ENCODE data around the gene ARHGAP15. TPM values are rescaled to one million over a fixed set of nuclear protein-coding genes. Genes with fewer than 3 reads are reported as not detected.

Gene ARHGAP15
- total RNA-seq, 2 experiments from 2014 or later, result 71.3 to 72.8 TPM

DNA sequence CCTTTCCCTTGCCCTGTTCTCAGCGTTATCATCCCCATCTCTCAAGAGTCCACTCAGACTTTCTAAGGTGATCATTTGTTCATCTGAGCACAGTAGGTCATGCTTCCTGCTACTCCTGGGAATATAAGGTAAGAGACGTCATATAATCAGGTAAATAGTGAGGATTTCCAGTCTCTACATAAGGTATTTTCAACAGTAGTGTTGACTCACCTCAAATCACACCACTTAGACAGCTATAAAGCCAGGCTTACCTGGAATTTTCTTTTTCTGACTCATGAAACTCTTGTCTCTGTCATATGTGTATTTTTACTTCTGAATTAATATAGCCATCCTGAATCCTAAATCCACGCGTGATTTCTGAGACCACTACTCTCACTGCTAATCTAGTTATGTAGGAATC, 443.2 kb downstream of the ARHGAP15 start:
- no peak for ATAC-seq

DNA sequence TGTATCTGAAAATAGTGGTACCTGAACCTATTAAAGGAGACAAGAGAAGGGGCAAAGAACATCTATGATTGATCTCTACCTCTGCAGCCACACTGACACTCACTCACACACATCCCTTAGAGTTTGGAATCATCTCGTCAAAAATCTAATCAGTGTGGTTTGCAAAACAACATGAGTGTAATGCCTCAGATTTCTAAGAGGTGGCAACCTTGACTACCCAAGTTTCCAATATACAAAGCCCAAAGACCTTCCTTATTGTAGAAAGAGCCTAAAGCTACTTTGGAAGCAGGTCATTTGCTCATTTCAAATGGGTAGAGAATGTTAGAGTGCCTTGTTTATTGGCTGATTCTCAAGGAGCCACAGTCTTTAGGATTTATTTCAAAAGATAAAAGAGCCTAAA, 444.9 kb downstream of the ARHGAP15 start:
- H3K4me1 Mint-ChIP-seq (ENCODE audit: low read depth), result peaks cover 10% of the 10 kb centered on the region
- H3K27me3 Mint-ChIP-seq, result no peaks in the 10 kb centered on the region
- H3K9me3 Mint-ChIP-seq, result no peaks in the 10 kb centered on the region
- peaks cover 17% of the 10 kb centered on the region for H3K36me3 Mint-ChIP-seq (ENCODE audit: low read depth)
- no peak overlapping the region for H3K4me3 Mint-ChIP-seq
- ATAC-seq, result no peak
- intact Hi-C loops (cut with micrococcal nuclease), result no loop called here
- DNase-seq, result no peak
- no peak overlapping the region for H3K27ac Mint-ChIP-seq
- ChIA-PET CTCF (interaction anchor here (0.8 kb wide), 1 partner anchor 10 kb away, joined by 5 read pairs; no protein-coding TSS in a partner anchor), POLR2A (no interaction called here)
- TF ChIP-seq, protein P1, sequence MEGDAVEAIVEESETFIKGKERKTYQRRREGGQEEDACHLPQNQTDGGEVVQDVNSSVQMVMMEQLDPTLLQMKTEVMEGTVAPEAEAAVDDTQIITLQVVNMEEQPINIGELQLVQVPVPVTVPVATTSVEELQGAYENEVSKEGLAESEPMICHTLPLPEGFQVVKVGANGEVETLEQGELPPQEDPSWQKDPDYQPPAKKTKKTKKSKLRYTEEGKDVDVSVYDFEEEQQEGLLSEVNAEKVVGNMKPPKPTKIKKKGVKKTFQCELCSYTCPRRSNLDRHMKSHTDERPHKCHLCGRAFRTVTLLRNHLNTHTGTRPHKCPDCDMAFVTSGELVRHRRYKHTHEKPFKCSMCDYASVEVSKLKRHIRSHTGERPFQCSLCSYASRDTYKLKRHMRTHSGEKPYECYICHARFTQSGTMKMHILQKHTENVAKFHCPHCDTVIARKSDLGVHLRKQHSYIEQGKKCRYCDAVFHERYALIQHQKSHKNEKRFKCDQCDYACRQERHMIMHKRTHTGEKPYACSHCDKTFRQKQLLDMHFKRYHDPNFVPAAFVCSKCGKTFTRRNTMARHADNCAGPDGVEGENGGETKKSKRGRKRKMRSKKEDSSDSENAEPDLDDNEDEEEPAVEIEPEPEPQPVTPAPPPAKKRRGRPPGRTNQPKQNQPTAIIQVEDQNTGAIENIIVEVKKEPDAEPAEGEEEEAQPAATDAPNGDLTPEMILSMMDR (IDR thresholded peaks at IDR 0.05), result no peak

More for the DNA sequence above, 443.2 kb downstream of the ARHGAP15 start:
- Mint-ChIP-seq H3K27ac (peak overlapping the region; percentile 4), H3K27me3 (no peaks in the 10 kb centered on the region), H3K36me3 (ENCODE audit: low read depth) (peaks cover 29% of the 10 kb centered on the region), H3K4me1 (ENCODE audit: low read depth) (peaks cover 12% of the 10 kb centered on the region), H3K9me3 (peaks cover 1% of the 10 kb centered on the region), H3K4me3 (no peak overlapping the region)
- TF ChIP-seq, protein P1 (IDR thresholded peaks at IDR 0.05), result no peak
- ChIA-PET CTCF (no interaction called here), POLR2A (no interaction called here)
- no peak for DNase-seq
- intact Hi-C loops (cut with micrococcal nuclease), result no loop called here

DNA sequence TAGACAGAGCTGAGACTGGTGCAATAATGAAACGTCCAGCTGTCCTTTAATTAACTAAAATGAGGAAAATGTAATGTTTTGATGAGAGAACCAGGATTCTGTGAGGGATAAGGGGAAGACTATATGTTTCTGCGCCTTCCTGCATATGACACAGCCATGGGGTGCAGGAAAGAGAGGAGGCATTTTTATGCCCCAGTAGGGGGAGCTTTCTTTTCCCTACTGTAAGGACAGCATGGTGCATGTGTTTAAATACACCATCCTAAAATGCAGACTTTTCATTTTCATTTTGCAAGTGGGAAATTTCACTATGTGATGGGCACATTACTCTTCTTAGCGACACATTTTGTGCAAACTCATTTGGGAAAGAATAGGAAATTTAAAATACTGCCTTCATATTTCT, 446.1 kb downstream of the ARHGAP15 start:
- no peak for DNase-seq
- no peak for ATAC-seq
- Mint-ChIP-seq H3K9me3 (no peaks in the 10 kb centered on the region), H3K4me1 (ENCODE audit: low read depth) (peaks cover 13% of the 10 kb centered on the region), H3K4me3 (no peak overlapping the region), H3K27ac (no peak overlapping the region), H3K36me3 (ENCODE audit: low read depth) (peaks cover 18% of the 10 kb centered on the region), H3K27me3 (no peaks in the 10 kb centered on the region)
- ChIA-PET POLR2A (no interaction called here), CTCF (interaction anchor here (1.2 kb wide), 1 partner anchor 10 kb away, joined by 3 read pairs; no protein-coding TSS in a partner anchor)
- TF ChIP-seq, protein P1 (IDR thresholded peaks at IDR 0.05), result no peak
- intact Hi-C loops (cut with micrococcal nuclease), result no loop called here

DNA sequence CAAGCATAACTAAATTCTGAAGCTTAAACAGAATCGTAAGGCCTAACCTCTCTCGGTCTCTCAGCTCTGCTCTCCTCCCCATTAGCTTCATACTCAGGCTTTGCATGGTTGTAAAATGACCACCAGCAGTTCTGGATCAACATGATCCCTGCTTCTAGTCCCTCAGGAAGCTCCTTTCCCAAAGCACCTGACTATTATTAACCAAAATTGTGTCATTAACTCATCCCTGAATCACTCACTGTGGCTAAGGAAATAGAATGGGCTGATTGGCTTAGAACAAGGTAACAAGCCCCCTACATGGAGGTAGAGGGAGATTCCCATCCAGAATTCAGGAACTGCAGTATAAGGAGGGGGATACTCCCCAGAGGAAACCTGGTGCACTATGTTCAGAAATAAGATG, 448.3 kb downstream of the ARHGAP15 start:
- no peaks in the 10 kb centered on the region for H3K27me3 Mint-ChIP-seq
- no peak overlapping the region for H3K27ac Mint-ChIP-seq
- H3K9me3 Mint-ChIP-seq, result no peaks in the 10 kb centered on the region
- peaks cover 25% of the 10 kb centered on the region for H3K36me3 Mint-ChIP-seq (ENCODE audit: low read depth)
- H3K4me1 Mint-ChIP-seq (ENCODE audit: low read depth), result peaks cover 25% of the 10 kb centered on the region
- H3K4me3 Mint-ChIP-seq, result no peak overlapping the region
- ChIA-PET POLR2A (interaction anchor here (0.5 kb wide), 1 partner anchor 16 kb away, joined by 4 read pairs; no protein-coding TSS in a partner anchor), CTCF (no interaction called here)
- TF ChIP-seq, protein P1 (IDR thresholded peaks at IDR 0.05), result no peak
- intact Hi-C loops (cut with micrococcal nuclease), result no loop called here
- no peak for DNase-seq
- ATAC-seq, result no peak

DNA sequence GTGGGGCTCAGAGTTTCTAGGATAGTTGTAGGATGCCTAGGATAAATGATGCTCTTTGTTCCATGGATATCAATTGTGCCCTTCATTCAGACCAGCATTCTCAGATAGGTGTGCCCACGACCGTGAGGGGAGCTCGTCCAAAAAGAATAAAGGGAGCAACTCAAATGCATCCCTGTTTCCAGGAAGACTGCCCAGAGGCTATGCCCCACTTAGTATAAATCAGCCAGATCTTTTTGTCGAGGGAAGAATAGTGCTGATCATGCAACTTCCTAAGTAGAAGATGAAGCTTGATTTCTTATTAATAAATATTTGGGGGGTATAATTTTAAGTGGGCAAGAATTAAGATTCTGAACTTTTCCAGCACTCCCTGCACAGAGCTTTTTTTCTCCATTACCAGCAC, 450.2 kb downstream of the ARHGAP15 start:
- Mint-ChIP-seq H3K27me3 (no peaks in the 10 kb centered on the region), H3K4me1 (ENCODE audit: low read depth) (peaks cover 25% of the 10 kb centered on the region), H3K9me3 (peaks cover 2% of the 10 kb centered on the region), H3K4me3 (no peak overlapping the region), H3K27ac (no peak overlapping the region), H3K36me3 (ENCODE audit: low read depth) (peaks cover 32% of the 10 kb centered on the region)
- ATAC-seq (no peak), DNase-seq (no peak)
- ChIA-PET POLR2A (no interaction called here), CTCF (no interaction called here)
- TF ChIP-seq, protein P1 (IDR thresholded peaks at IDR 0.05), result no peak
- intact Hi-C loops (cut with micrococcal nuclease), result no loop called here
